ENCODE measurements around the gene TIMD4. TPM values are rescaled to one million over a fixed set of nuclear protein-coding genes. Genes with fewer than 3 reads are reported as not detected.

The TIMD4 gene
- total RNA-seq, 2 donors from 2014 or later, result 7.6 TPM; not detected in 1

DNA sequence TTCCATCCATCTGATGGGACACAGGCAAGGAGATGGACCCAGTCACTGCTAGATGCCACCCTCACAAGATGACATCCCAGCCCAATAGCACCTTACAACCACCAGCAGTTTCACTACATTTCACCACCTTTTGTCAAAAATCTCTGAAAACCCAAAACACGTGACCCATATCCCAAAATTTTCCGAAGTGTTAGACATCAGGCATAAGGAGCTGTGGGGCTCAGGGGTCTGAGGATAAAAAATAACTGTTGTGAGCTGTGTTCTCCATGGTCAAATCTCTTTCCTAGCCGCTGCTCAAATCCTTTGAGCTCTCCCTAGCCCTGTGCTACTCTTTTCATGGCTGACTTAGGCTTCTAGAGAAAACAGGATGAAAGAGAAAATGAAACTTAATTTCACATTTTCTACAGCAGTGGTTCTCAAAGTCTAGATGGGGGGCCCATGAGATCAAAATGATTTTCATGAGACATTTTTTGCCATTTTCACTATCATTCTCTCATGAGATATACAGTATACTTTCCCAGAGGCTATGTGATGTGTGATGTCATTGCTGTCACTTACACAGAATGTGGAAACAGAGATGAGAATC is 40.7 kb downstream of the TIMD4 start:
- DNase-seq (ENCODE audit: low spot score), result no peak
- Histone ChIP-seq H3K36me3 (no peaks in the 10 kb centered on the region), H3K4me1 (ENCODE audit: control insufficient read depth in 1 of 2, low read depth in 2 of 2) (no peaks in the 10 kb centered on the region), H3K27me3 (replicated peaks; ENCODE audit: insufficient read depth) (no peaks in the 10 kb centered on the region), H3K27ac (no peak overlapping the region), H3K4me3 (no peak overlapping the region), H3K9me3 (no peaks in the 10 kb centered on the region)
- TF ChIP-seq, protein P1, sequence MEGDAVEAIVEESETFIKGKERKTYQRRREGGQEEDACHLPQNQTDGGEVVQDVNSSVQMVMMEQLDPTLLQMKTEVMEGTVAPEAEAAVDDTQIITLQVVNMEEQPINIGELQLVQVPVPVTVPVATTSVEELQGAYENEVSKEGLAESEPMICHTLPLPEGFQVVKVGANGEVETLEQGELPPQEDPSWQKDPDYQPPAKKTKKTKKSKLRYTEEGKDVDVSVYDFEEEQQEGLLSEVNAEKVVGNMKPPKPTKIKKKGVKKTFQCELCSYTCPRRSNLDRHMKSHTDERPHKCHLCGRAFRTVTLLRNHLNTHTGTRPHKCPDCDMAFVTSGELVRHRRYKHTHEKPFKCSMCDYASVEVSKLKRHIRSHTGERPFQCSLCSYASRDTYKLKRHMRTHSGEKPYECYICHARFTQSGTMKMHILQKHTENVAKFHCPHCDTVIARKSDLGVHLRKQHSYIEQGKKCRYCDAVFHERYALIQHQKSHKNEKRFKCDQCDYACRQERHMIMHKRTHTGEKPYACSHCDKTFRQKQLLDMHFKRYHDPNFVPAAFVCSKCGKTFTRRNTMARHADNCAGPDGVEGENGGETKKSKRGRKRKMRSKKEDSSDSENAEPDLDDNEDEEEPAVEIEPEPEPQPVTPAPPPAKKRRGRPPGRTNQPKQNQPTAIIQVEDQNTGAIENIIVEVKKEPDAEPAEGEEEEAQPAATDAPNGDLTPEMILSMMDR (IDR thresholded peaks at IDR 0.05), result no peak
- ATAC-seq (ENCODE audit: insufficient number of reproducible peaks, low FRiP score, low read depth), result no peak

DNA sequence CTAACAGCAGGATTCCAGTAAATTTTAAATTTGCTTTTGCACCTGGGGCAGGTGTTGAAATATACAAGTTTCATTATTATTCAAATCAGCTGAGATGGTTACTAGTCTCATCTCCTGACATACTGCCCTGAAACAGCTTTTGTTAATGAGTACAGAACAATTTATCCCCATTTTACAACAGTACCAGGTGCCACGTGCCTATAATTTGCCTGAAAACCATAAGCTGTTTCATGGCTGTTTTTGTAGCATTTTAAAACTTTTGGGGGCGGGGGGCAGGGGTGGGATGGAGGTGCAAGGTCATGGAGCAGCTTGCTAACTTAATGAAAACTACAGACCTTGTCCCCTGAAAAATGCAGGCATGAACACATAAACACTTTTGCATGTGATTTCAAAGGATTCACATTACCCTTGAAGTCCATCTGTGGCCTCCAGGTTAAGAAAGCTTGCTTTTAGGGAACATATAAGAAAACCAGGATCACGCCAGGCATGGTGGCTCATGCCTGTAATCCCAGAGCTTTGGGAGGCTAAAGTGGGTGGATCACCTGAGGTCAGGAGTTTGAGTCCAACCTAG is 42.1 kb downstream of the TIMD4 start:
- TF ChIP-seq, protein P1 (IDR thresholded peaks at IDR 0.05), result no peak
- ATAC-seq (ENCODE audit: insufficient number of reproducible peaks, low FRiP score, low read depth) (no peak), DNase-seq (ENCODE audit: low spot score) (no peak)
- Histone ChIP-seq H3K27me3 (replicated peaks; ENCODE audit: insufficient read depth) (no peaks in the 10 kb centered on the region), H3K9me3 (no peaks in the 10 kb centered on the region), H3K36me3 (no peaks in the 10 kb centered on the region), H3K4me3 (no peak overlapping the region), H3K27ac (no peak overlapping the region), H3K4me1 (ENCODE audit: control insufficient read depth in 1 of 2, low read depth in 2 of 2) (no peaks in the 10 kb centered on the region)

DNA sequence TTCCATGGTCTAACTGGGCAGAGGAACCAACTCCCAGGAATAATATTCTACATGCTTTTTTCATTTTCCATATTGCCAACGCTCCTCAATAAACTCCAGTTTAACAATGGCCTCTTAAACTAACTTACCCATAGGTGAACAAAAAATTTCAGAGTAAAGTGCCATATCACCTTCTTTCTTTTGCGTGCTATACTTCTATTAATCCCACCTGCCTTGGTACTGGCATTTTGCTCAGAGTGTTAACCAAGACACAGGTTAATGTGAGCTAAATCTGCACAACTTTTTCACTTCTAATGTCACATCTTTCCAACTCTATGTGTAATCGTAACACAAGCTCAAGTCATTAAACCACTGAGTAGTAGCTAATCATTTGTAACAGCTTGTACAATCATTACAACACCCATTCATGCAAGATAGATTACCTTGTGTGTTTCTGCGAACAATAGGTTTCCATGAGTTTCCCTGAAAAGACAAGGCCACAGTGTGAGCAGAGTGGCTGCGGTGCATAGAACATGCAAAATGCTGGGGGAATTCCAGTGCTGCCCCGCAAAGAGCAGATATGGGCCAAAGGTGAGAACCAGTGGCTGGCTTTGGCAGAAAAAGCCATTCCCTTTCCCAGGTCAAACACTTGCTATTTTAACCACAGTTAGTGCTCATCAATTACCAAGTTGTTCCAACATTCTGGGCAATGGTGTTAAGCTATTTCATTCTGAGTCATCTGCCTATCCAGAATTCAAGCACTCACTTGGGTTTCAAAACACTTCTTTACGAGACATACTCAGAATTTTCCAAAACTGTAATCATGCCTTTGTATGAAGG is 42.8 kb downstream of the TIMD4 start:
- Histone ChIP-seq H3K4me1 (ENCODE audit: control insufficient read depth in 1 of 2, low read depth in 2 of 2) (no peaks in the 10 kb centered on the region), H3K9me3 (no peaks in the 10 kb centered on the region), H3K27me3 (replicated peaks; ENCODE audit: insufficient read depth) (no peaks in the 10 kb centered on the region), H3K27ac (no peak overlapping the region), H3K36me3 (no peaks in the 10 kb centered on the region), H3K4me3 (no peak overlapping the region)
- DNase-seq (ENCODE audit: low spot score) (no peak), ATAC-seq (ENCODE audit: insufficient number of reproducible peaks, low FRiP score, low read depth) (no peak)
- TF ChIP-seq, protein P1 (IDR thresholded peaks at IDR 0.05), result no peak

DNA sequence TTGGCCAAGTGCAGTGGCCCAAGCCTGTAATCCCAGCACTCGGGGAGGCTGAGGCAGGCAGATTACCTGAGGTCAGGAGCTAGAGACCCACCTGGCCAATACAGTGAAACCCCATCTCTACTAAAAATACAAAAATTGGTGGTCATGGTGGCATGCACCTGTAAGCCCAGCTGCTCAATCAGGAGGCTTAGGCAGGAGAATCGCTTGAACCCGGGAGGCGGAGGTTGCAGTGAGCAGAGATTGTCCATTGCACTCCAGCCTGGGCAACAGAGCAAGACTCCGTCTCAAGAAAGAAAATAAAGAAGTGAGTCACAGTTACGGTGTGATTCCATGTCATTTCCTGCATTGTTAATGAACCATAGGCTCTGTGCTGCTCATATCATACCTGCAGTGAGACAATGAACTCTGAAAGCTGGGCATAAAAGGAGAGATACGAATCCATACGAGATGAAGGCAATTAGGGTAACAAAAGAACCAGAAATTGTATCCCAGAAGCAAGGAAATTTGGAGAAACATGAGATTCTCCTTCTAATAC is 44.6 kb downstream of the TIMD4 start:
- DNase-seq (ENCODE audit: low spot score) (no peak), ATAC-seq (ENCODE audit: insufficient number of reproducible peaks, low FRiP score, low read depth) (no peak)
- TF ChIP-seq, protein P1 (IDR thresholded peaks at IDR 0.05), result no peak
- Histone ChIP-seq H3K4me1 (ENCODE audit: control insufficient read depth in 1 of 2, low read depth in 2 of 2) (no peaks in the 10 kb centered on the region), H3K4me3 (no peak overlapping the region), H3K9me3 (no peaks in the 10 kb centered on the region), H3K27me3 (replicated peaks; ENCODE audit: insufficient read depth) (no peaks in the 10 kb centered on the region), H3K36me3 (no peaks in the 10 kb centered on the region), H3K27ac (no peak overlapping the region)

DNA sequence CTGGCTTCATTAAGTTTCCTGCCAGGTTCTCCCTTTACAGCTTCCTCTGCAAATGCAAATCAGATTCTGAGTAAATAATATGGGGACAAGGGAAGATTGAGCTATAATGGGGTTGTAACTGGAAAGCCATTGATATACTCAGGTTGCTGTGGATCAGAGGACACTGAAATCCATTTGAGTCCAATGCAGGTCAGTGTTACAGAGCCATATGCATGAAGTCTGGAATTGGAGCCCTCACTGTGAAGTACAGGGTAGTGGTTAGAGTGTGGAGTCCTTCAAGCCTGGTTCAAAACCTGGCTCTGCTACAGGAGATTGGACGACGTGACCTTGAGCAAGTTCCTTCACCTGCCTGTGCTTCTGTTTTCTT is 48.7 kb downstream of the TIMD4 start:
- ATAC-seq (ENCODE audit: insufficient number of reproducible peaks, low FRiP score, low read depth) (no peak), DNase-seq (ENCODE audit: low spot score) (no peak)
- TF ChIP-seq, protein P1 (IDR thresholded peaks at IDR 0.05), result no peak
- Histone ChIP-seq H3K27me3 (replicated peaks; ENCODE audit: insufficient read depth) (no peaks in the 10 kb centered on the region), H3K4me1 (ENCODE audit: control insufficient read depth in 1 of 2, low read depth in 2 of 2) (no peaks in the 10 kb centered on the region), H3K4me3 (no peak overlapping the region), H3K27ac (no peak overlapping the region), H3K36me3 (no peaks in the 10 kb centered on the region), H3K9me3 (no peaks in the 10 kb centered on the region)

Data from thoracic aorta (tissue), 2 donors.